T-helper 9 cell (primary cell): Measurements from ENCODE around the gene CIITA.

Source experiments
- DNase-seq: peaks from one replicate; pipeline ENCODE4 v3.0.0-alpha.2; 2020

Gene CIITA

DNA sequence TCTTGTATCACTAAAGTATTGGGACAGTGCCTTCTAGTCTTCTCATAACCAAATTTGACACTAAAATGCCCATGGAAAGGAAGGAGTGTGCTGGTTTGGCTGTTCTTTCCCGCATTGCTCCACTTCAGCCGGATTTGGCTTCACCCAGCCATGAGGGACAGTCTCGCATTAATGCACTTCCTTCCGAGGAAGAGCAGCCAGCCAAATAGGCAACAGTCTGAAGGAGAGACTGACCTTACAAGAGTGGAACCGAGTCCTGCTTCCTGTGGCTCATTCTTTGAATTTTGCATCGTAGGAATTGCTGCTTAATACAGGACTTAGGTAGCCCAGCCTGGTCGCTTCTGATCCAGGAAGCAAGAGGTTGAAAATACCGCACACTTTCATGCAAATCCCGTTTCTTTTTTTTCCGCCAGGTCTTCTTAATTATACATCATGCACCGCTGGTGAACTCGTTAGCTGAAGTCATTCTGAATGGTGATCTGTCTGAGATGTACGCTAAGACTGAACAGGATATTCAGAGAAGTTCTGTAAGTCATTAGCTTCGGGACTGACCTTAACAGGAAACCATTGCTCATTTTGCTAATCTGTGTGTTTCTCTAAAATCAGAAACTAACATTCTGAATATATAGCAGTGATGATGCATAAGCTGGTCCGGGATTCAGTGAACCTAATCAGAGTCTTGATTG lies 105.6 kb downstream of the CIITA start:
- no peak for DNase-seq

- no peak for DNase-seq
These were observed 106.2 kb downstream of the CIITA start for GRCh38 chr16:10983159-10983558.

DNA sequence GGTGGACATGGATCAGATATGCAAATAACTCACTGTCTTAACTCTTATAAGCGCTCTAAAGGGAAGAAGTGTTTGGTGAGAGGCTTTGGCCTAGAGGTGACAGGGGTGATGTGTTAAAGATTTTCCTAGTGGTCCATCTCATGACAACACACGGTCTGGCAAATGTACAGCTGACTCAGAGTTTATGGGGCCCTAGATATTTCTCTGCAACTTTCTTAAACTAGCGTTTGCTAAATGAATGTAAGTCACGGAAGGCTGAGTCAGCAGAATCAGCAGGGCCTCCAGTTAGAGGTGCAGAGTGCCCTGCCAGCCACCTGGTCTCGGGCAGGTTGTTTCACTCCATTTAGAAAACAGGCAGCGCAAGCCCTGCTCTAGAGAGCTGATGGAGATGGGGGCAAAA lies 107.5 kb downstream of the CIITA start:
- DNase-seq, result no peak
